Gastroesophageal sphincter (tissue), 4 donors: Measurements from ENCODE around the gene RAPGEF1. TPM values are rescaled to one million over a fixed set of nuclear protein-coding genes. Genes with fewer than 3 reads are reported as not detected.
"Not testable (repeated sequence)": the region's sequence is repeated elsewhere in the genome, so short reads cannot be mapped to it uniquely, and the experiment has no call there.

Source experiments
- ATAC-seq: fragments of 150-250 bp; one replicate; pipeline ENCODE4 v1.9.1; 2016; ENCODE audit warnings: mild to moderate bottlenecking, moderate library complexity
- H3K27ac ChIP-seq, 4 donors: fragments of 200-600 bp; sonication (generic) in 3 of 4; 1 replicate in 3 of 4; 2 replicates in 1 of 4; pipeline ENCODE4 v1.5.1; 2016 to 2019
- H3K27me3 ChIP-seq: fragments of 200-600 bp; sonication (generic); one replicate; pipeline ENCODE4 v1.5.1; 2019
- H3K36me3 ChIP-seq, 2 donors: fragments of 200-600 bp; sonication (generic); one replicate each; pipeline ENCODE4 v1.5.1; 2019; ENCODE audit warnings: control low read depth in 1 of 2
- H3K4me1 ChIP-seq, 3 donors: fragments of 200-600 bp; sonication (generic); 1 replicate in 2 of 3; 2 replicates in 1 of 3; pipeline ENCODE4 v1.5.1; 2016 to 2019; ENCODE audit warnings: control low read depth in 2 of 3
- H3K4me3 ChIP-seq, 2 donors: fragments of 200-600 bp; sonication (generic); one replicate each; pipeline ENCODE4 v1.5.1; 2019; ENCODE audit warnings: mild to moderate bottlenecking in 1 of 2, moderate library complexity in 1 of 2
- H3K9me3 ChIP-seq, 3 donors: fragments of 200-600 bp; sonication (generic); one replicate each; pipeline ENCODE4 v1.5.1; 2017 to 2019; ENCODE audit warnings: control low read depth in 2 of 3
- CTCF ChIP-seq, 4 experiments: fragments of 200-600 bp in 2 of 4; fragments of 450-650 bp in 2 of 4; sonication (generic) in 1 of 4; IDR thresholded peaks; one replicate each; pipeline ENCODE4 v1.5.1; 2017 to 2019; ENCODE audit warnings: antibody characterized with exemption in 4 of 4, mild to moderate bottlenecking in 2 of 4, moderate library complexity in 2 of 4
- EP300 ChIP-seq: sonication (generic); formaldehyde crosslinking; IDR thresholded peaks from one replicate; pipeline ENCODE4 v1.6.1; 2017; ENCODE audit warnings: antibody characterized with exemption, mild to moderate bottlenecking
- POLR2A ChIP-seq, 2 donors: fragments of 450-650 bp; IDR thresholded peaks; one replicate each; pipeline ENCODE4 v1.6.1; 2017; ENCODE audit warnings: antibody characterized with exemption in 2 of 2, mild to moderate bottlenecking in 2 of 2, moderate library complexity in 1 of 2
- POLR2AphosphoS5 ChIP-seq: sonication (generic); formaldehyde crosslinking; IDR thresholded peaks from one replicate; pipeline ENCODE4 v1.6.1; 2017; ENCODE audit warnings: antibody characterized with exemption
- WGBS, 2 donors: methylation state at CpG; one replicate each; pipeline ENCODE4 v1.1.5; 2018; ENCODE audit warnings: low coverage in 1 of 2; 5-methylcytosine and 5-hydroxymethylcytosine counted together
- total RNA-seq, 4 donors: library from RNA; depleted of rRNA; stranded (reverse); fragments of >200 nt; gene quantifications; one replicate each; pipeline ENCODE4 v1.1.0, GENCODE V29; 2016

The RAPGEF1 gene
- total RNA-seq, 4 donors from 2014 or later, result 47.5 to 162 (median 77.6) TPM

- Histone ChIP-seq H3K27me3 (peaks cover 69% of the 10 kb centered on the region), H3K4me3 (no peak overlapping the region), H3K4me1 (peaks cover 0 to 14% (median 0%) of the 10 kb centered on the region in 3 donors), H3K36me3 (no peaks in the 10 kb centered on the region), H3K27ac (no peak overlapping the region), H3K9me3 (no peaks in the 10 kb centered on the region)
- 49 to 56% methylated on average over 3 to 4 of the region's 4 CpGs for WGBS, 2 donors
- TF ChIP-seq EP300, result no peak
- TF ChIP-seq POLR2A (IDR thresholded peaks at IDR 0.05), result no peak
- no peak for TF ChIP-seq POLR2AphosphoS5
- TF ChIP-seq CTCF (IDR thresholded peaks at IDR 0.05), result no peak
- no peak for ATAC-seq
Measured at GRCh38 chr9:131759017-131759647, 19.3 kb upstream of the RAPGEF1 start.

GRCh38 chr9:131757549-131757948, 17.7 kb upstream of the RAPGEF1 start:
- TF ChIP-seq CTCF (IDR thresholded peaks at IDR 0.05), result no peak
- no peak for TF ChIP-seq EP300
- TF ChIP-seq POLR2AphosphoS5, result no peak
- no peak for TF ChIP-seq POLR2A (IDR thresholded peaks at IDR 0.05)
- WGBS, 2 donors, result 56 to 75% methylated on average over 3 to 4 of the region's 4 CpGs
- Histone ChIP-seq H3K36me3 (no peaks in the 10 kb centered on the region), H3K27me3 (peaks cover 61% of the 10 kb centered on the region), H3K4me3 (no peak overlapping the region), H3K27ac (no peak overlapping the region), H3K9me3 (no peaks in the 10 kb centered on the region), H3K4me1 (peaks cover 0 to 9% (median 0%) of the 10 kb centered on the region in 3 donors)
- no peak for ATAC-seq

- no peak for TF ChIP-seq EP300
- TF ChIP-seq POLR2AphosphoS5, result no peak
- no peak for TF ChIP-seq POLR2A (IDR thresholded peaks at IDR 0.05)
- peak; percentile 22 to 73 (median 50) for TF ChIP-seq CTCF (IDR thresholded peaks at IDR 0.05)
- H3K4me1 ChIP-seq, result peaks cover 0 to 4% (median 0%) of the 10 kb centered on the region in 3 donors
- no peak overlapping the region for H3K27ac ChIP-seq
- H3K4me3 ChIP-seq, result no peak overlapping the region
- peaks cover 45% of the 10 kb centered on the region for H3K27me3 ChIP-seq
- WGBS, 2 donors, result 27 to 28% methylated on average over 6 to 10 of the region's 13 CpGs
- H3K9me3 ChIP-seq, result no peaks in the 10 kb centered on the region
- peak; percentile 77 for ATAC-seq
- H3K36me3 ChIP-seq, result no peaks in the 10 kb centered on the region
Measured at GRCh38 chr9:131755541-131756198, 15.8 kb upstream of the RAPGEF1 start.

GRCh38 chr9:131754846-131755245, 15.0 kb upstream of the RAPGEF1 start:
- peaks cover 45% of the 10 kb centered on the region for H3K27me3 ChIP-seq
- H3K4me3 ChIP-seq, result no peak overlapping the region
- H3K27ac ChIP-seq, result no peak overlapping the region
- peaks cover 0 to 4% (median 0%) of the 10 kb centered on the region in 3 donors for H3K4me1 ChIP-seq
- no peaks in the 10 kb centered on the region for H3K9me3 ChIP-seq
- TF ChIP-seq POLR2A (IDR thresholded peaks at IDR 0.05) (no peak), POLR2AphosphoS5 (no peak), CTCF (IDR thresholded peaks at IDR 0.05) (no peak), EP300 (no peak)
- ATAC-seq, result no peak
- no peaks in the 10 kb centered on the region for H3K36me3 ChIP-seq
- WGBS, 2 donors, result 50 to 65% methylated on average over 3 to 4 of the region's 6 CpGs

- H3K4me3 ChIP-seq, H3K9me3 ChIP-seq, H3K4me1 ChIP-seq, ATAC-seq, H3K36me3 ChIP-seq, H3K27ac ChIP-seq: not testable (repeated sequence)
- H3K27me3 ChIP-seq, result peaks cover 42% of the 10 kb centered on the region
- 85 to 90% methylated on average over 2 to 5 of the region's 9 CpGs for WGBS, 2 donors
Measured at GRCh38 chr9:131753751-131754150, 13.9 kb upstream of the RAPGEF1 start.
